ENCODE results near the gene YBEY.
A peak's percentile ranks its signal among the peaks of the same experiment; 100 is the strongest.
"Not testable (repeated sequence)": the region's sequence is repeated elsewhere in the genome, so short reads cannot be mapped to it uniquely, and the experiment has no call there.

The YBEY gene, protein sequence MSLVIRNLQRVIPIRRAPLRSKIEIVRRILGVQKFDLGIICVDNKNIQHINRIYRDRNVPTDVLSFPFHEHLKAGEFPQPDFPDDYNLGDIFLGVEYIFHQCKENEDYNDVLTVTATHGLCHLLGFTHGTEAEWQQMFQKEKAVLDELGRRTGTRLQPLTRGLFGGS

DNA sequence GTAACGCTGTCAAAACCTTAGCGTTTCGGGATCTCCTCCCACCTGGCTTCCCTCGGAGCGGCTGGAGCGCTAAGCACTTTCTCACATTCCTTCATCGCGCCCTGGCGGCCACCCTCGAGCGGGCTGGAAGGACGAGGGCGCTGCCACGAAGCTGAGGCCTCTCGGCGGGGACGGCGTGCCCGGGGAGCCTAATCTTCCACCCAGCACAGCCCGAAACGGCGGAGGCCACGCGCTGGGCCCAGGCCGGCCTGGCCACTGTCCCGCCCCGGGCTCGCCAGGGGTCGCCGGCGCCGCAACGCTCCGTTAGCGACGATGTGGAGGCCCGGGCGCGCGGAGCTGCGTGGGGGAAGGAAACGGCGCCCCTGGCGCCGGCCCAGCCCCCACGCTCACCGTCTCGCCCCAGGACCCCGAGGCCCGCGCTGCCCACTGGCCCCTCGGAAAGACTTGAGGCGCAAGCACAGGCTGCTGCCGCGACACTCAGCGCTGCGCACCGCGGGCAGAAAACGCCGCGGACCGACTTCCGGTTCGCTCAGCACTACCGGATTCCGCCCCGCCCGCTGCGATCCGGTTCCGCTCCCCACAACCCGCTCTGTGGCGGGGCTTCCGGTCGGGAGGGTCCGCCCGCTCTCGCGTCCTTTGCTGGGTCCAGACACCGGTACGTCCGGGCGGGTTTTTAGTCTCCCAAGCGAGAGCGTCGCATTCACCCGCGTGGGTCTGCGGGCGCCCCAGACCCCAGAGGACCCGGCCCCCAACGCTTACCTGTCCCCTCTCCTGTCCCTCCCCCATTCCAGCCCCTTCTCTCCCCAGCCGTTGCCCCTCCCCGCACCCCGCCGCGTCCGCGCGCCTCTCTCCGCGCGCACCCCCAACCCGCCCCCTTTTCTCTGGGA lies at the start of gene YBEY:
YBEY (plus strand) TSS at position 582 of the 887 bp plus-strand sequence. CDS start 572 bp downstream, outside the sequence.
- peak; percentile 34 for DNase-seq

DNA sequence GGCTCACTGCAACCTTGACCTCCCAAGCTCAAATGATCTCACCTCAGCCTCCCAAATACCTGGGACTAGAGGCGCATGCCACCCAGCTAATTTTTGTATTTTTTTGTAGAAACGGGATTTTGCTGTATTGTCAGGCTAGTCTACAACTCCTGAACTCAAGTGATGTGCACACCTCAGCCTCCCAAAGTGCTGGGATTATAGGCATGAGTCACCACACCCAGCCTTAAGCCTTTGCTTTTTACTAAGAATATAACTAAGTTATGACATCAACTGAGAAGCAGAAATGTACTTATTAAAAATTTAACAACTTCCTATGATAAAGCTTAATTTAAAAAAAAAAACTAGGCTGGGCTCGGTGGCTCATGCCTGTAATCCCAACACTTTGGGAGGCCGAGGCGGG lies 48.7 kb upstream of the YBEY start:
- DNase-seq, result no peak

DNA sequence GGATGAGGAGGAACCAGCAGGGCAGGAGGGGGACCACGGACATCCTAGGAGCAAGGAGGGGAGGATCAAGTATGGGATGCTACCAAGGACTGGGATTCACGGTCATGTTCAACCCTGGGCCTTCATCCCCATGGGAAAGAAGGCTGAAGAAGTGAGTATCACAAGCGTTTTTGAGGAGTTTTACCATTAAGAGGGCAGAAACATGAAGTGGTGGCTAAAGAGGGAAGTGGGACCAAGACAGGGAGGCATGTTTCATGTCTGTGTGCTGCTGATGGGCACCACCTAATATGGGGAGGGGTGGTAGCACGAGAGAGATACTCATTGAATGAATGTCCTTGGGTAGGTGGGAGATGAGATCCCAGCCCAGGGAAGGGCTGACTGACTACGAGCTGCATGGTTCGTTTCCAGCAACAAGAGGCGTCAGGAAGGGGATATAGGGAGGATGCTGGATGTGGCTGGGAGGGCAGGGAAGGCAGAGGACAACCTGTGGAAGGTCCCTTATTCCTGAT lies 46.3 kb upstream of the YBEY start:
- no peak for DNase-seq

DNA sequence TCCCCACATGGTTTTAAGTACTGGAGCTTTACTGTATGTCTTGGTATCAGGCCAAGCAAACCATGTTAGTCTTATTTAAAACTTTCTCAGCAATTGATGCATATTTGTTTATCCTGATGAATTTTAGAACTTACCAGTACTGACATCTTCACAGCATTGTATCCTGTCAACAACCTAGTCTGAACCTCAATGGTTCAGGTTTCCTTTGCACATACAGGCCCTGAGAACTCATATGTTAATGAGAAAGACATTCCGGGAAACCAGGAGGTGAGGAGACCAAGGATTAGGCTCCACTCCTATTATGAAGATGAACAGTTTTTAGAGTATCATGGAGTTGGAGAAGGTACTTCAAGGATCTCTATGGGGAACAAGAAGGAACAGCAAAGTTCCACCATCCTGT lies 44.6 kb upstream of the YBEY start:
- not testable (repeated sequence) for DNase-seq

DNA sequence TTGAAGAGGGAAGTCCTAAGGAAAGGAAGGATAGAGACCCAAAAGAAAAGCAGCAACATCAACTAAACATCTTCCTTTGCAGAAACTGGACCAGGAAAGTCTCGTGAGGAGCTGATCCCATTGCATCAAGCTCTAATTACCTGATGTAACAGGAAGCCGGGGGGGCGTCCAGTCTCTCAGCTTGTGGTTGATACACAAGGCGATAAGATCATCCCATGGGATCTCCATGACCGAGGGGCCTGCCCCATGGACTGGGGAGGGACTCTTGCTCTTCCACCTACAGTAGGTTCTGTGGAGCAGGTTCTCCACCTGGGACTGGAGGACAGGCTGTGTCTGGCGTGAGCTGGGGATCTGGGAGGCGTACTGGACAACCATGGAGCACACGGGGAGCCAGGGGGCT lies 42.8 kb upstream of the YBEY start:
- DNase-seq, result no peak

DNA sequence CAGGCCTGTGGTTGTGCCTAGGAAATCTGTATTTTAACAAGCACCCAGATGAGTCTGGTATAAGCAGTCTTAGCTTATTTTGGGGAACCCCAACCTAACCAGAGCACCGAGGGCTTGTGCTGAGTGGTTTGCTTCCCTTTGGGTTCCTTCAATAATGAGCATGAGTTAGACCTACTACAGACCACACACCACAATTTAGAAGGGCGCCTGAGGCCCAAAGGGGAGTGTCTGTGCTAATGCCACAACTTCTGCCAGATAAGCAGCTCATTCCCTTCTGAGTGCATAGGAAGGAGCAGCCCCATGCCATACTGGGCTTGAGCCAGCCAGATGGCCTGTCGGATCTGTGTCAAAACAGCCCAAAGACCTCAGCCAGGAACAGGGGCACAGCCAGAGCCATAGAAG lies 42.2 kb upstream of the YBEY start:
- DNase-seq, result no peak

DNA sequence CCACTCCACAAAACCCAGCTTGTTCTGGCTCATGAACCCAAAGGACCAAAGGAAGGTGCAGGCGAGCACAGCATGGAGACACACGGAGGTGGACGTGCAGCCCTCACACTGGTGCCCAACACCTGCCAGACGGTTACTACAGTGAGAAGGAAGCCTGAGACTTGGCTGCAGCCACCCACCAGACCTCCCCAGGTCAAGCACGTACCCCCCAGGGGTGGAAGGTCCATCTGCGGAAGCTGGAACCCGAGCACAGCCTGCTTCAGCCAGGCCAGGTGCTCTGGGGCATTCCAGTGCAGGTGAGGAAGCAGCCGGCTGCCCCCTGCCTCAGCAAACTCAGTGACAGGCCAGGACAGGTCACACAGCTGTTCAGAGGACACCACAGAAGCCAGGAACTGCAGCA lies 41.5 kb upstream of the YBEY start:
- no peak for DNase-seq

- no peak for DNase-seq
These were observed 40.8 kb upstream of the YBEY start for GRCh38 chr21:46245213-46245915.

DNA sequence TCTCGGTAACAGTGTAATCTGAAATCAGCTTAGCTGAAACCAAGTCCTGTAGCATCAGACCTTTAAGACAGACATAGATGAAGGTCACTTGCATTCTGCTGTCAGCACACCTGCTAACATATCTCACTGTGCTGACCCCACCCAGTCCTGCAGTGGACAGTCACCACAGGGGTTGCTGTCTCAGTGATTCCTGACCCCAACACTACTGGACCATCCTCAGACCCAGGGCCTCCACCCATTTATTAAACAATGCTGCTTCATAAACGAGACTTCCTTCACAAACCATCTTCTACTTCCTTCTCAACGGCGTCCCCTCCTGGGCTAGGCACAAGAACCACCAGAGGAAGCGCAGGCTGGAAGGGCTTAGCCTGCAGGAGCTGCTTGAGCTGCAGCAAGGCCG lies 39.8 kb upstream of the YBEY start:
- no peak for DNase-seq

DNA sequence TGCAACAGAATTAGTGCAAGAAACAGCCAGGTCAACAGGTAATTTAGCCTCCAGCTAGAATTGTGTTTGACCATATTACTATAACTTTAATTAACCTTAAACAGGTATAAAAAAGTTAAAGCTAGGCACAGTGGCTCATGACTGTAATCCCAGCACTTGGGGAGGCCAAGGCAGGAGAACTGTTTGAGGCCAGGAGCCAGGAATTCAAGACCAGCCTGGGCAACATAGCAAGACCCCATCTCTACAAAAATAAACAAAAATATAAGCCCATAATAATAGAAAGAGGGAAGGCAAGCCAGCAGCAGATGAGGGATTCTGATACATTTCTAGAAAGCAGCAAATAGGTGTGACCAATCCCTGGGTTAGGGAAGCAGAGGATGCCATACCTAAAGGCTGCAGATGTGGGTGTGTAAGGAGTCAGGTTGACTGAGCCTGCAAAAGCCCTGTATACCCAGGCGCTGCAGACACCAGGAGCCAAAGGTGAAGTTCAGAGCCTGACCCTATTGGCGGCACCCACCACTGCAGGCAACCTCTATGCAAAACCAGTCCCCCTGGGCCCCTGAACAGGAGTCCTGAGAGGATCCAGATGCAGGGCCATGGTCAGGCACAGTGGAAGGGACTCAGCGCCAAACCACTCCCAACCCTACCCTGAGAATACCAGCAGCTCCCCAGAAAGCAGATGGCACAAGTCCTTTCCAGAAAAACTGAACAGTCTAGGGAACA lies 38.3 kb upstream of the YBEY start:
- no peak for DNase-seq

DNA sequence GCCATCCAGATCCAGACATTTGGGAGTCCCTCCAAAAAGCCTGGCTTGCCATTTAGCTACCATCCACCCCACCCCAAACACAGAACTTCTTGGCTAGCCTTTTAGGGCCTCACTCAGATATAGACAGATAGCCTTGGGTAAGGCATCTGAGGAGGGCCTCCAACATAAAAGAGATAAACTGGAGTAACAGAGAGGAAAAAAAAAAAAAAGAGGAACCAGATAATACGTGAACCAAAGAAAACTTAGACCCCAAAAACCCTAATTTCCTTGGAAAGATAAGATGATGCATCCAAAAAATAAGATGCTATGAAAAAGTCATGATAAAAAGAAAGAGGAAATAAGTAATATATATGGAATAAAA lies 37.7 kb upstream of the YBEY start:
- no peak for DNase-seq

DNA sequence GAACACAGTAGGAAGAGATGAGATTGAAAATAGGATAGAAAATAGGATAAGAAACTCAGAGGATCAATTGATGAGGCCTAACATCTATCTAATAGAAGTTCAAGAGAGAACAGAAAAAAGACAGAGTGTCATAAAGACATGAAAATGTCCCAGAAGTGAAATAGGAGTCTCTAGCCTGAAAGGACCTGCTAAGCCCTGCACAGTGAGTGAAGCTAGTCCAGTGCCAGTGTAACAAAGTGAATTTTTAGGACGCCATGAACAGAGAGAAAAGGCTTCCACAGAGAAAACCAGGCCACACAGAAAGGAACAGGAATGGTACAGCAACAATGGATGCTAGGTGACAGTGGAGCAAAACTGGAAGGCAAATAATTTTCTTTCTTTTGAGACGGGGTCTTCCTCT lies 37.3 kb upstream of the YBEY start:
- DNase-seq, result no peak

DNA sequence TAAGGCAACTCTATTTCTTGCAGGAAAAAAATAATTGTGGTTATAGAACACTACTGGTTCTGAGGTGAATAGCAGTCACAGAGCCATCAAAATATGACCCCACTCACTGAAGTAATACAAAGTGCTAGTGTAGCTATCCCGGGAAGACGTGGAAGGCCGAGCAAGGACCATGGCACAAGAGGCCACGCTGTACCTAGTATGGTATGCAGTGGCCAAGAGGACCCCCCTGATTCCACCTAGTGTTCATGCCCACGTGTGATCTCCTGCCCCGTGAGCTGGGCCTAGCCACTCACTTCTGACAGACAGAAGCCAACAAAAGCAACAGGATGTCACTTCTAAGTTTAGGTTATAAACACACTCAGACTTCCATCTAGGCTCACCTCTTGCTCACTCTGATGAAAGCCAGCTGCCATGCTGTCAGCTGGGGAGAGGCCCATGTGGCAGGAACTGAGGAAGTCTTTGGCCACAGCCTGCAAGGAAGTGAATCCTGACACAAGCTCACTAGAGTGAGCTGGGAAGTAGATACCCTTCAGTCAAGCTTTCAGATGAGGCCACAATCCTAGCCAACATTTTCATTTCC lies 35.9 kb upstream of the YBEY start:
- no peak for DNase-seq

DNA sequence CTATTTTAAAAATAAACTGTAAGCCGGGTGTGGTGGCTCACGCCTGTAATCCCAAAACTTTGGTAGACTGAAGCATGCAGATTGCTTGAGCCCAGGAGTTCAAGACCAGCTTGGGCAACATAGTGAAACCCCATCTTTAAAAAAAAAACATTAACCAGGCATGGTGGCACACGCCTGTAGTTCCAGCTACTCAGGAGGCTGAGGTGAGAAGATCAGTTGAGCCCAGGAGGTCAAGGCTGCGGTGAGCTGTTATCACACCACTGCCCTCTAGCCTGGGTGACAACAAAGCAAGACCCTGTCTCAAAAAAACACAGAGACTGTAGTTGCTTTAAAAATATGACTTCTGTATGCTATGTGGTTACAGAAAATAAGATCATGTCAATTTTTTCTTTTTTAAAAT lies 33.3 kb upstream of the YBEY start:
- no peak for DNase-seq

- DNase-seq, result no peak
These were observed 32.5 kb upstream of the YBEY start for GRCh38 chr21:46253610-46254124.

GRCh38 chr21:46254208-46254975 lies 31.8 kb upstream of the YBEY start:
- no peak for DNase-seq

GRCh38 chr21:46255166-46255565 lies 31.0 kb upstream of the YBEY start:
- no peak for DNase-seq

- DNase-seq, result no peak
These were observed 30.3 kb upstream of the YBEY start for GRCh38 chr21:46255758-46256337.

DNA sequence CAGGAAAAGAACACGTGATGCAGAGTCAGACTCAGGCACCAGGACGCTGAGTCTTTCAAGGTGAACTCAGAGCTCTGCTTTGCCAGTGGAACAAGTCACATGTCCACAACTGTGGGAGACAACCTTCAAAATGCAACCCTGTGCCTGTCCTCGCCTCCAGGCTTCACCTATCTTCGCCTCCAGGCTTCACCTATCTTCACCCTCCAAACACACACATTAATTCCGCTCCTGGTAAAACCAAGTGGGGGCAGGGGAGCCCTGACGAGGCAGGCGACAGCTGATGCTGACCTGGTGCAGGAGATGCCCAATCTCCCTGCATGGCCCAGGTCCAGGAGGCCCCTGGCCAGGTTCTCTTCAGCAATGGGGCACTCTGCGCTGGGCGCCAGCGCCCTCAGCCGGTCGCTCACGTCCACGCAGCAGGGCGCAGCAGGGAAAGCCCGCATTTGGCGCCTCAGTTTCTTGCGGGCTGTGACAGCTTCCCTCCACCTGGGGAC lies 29.6 kb upstream of the YBEY start:
- no peak for DNase-seq

- DNase-seq, result no peak
These were observed 22.0 kb upstream of the YBEY start for GRCh38 chr21:46264046-46264689.
